H1 (cell line): ENCODE data around the gene ARSB. TPM values are rescaled to one million over a fixed set of nuclear protein-coding genes. Genes with fewer than 3 reads are reported as not detected.

Source experiments
- CTCF ChIA-PET: fragments of 300-600 bp; sonication (Branson Sonifier 250); formaldehyde crosslinking; loops from one replicate; lab custom pipeline; 2021; ENCODE audit not compliant: partially characterized antibody; lab: Charles Lee
- POLR2A ChIA-PET: fragments of 300-600 bp; sonication (Branson Sonifier 250); formaldehyde crosslinking; loops from one replicate; lab custom pipeline; 2021; ENCODE audit warnings: inconsistent platforms; ENCODE audit not compliant: partially characterized antibody; lab: Charles Lee
- DNase-seq, 2 experiments: peaks; one replicate each; pipeline versions ENCODE4 v3.0.0 to v3.0.0-alpha.2; 2010 to 2022; ENCODE audit warnings: low spot score in 2 of 2, low read depth in 1 of 2, mixed read lengths in 1 of 2
- FAIRE-seq: peaks from 2 replicates; lab custom pipeline; 2011; peaks lifted over from hg19 to GRCh38; lab: Jason Lieb, UNC
- H2AFZ ChIP-seq: 2 replicates; pipeline ENCODE4 v1.8.1; 2012; ENCODE audit warnings: low read length, inconsistent platforms
- H2AK5ac ChIP-seq: 2 replicates; pipeline ENCODE4 v1.6.1; 2013; ENCODE audit warnings: low read depth, low read length
- H2BK120ac ChIP-seq: replicated peaks from 2 replicates; pipeline ENCODE3; 2013; ENCODE audit warnings: low read depth, low read length, inconsistent platforms
- H2BK12ac ChIP-seq: 2 replicates; pipeline ENCODE4 v1.6.1; 2013; ENCODE audit warnings: low read depth, low read length
- H2BK15ac ChIP-seq: 2 replicates; pipeline ENCODE4 v1.6.1; 2013; ENCODE audit warnings: low read length
- H2BK20ac ChIP-seq: 2 replicates; pipeline ENCODE4 v1.6.1; 2013; ENCODE audit warnings: low read length
- H2BK5ac ChIP-seq: 2 replicates; pipeline ENCODE4 v1.6.1; 2013; ENCODE audit warnings: low read depth, low read length
- H3K14ac ChIP-seq: 2 replicates; pipeline ENCODE4 v1.6.1; 2013; ENCODE audit warnings: inconsistent platforms; ENCODE audit not compliant: insufficient read length
- H3K18ac ChIP-seq: 2 replicates; pipeline ENCODE4 v1.6.1; 2013; ENCODE audit warnings: low read length; ENCODE audit errors: extremely low read depth
- H3K23ac ChIP-seq: 2 replicates; pipeline ENCODE4 v1.6.1; 2013; ENCODE audit warnings: inconsistent platforms; ENCODE audit not compliant: insufficient read length
- H3K23me2 ChIP-seq: 2 replicates; pipeline ENCODE4 v1.6.1; 2013; ENCODE audit warnings: low read depth, low read length
- H3K27ac ChIP-seq: 2 replicates; pipeline ENCODE4 v1.6.1; 2011; ENCODE audit warnings: low read depth, low read length, inconsistent platforms
- H3K27me3 ChIP-seq, 4 experiments: replicated peaks in 1 of 4; 1 replicate in 1 of 4; 2 replicates in 3 of 4; pipeline versions ENCODE4 v1.6.1 to v1.8.1; 2011 to 2013; ENCODE audit warnings: low read length in 3 of 4, mild to moderate bottlenecking in 3 of 4, inconsistent platforms in 2 of 4, mixed read lengths in 2 of 4, moderate library complexity in 1 of 4; ENCODE audit not compliant: control insufficient read depth in 3 of 4, insufficient read depth in 3 of 4; ENCODE audit errors: extremely low read depth in 1 of 4
- H3K36me3 ChIP-seq, 4 experiments: 2 replicates each; pipeline versions ENCODE4 v1.6.1 to v1.8.1; 2011 to 2013; ENCODE audit warnings: mild to moderate bottlenecking in 4 of 4, low read length in 3 of 4, moderate library complexity in 2 of 4, control low read depth in 1 of 4, inconsistent platforms in 1 of 4; ENCODE audit not compliant: insufficient read depth in 4 of 4, control insufficient read depth in 2 of 4
- H3K4ac ChIP-seq: replicated peaks from 2 replicates; pipeline ENCODE3; 2013; ENCODE audit warnings: low read length, low read depth, mixed read lengths, inconsistent platforms; ENCODE audit not compliant: insufficient read length
- H3K4me1 ChIP-seq, 4 experiments: replicated peaks in 1 of 4; 1 replicate in 1 of 4; 2 replicates in 3 of 4; pipeline versions ENCODE4 v1.6.1 to v1.8.1; 2011 to 2013; ENCODE audit warnings: low read length in 3 of 4, inconsistent platforms in 2 of 4, mixed read lengths in 1 of 4; ENCODE audit not compliant: insufficient read depth in 4 of 4, control insufficient read depth in 3 of 4
- H3K4me2 ChIP-seq, 2 experiments: 2 replicates each; pipeline versions ENCODE4 v1.6.1 to v1.8.1; 2011 to 2013; ENCODE audit warnings: low read depth in 2 of 2, low read length in 2 of 2, control low read depth in 1 of 2, inconsistent platforms in 1 of 2, mild to moderate bottlenecking in 1 of 2; ENCODE audit not compliant: insufficient read depth in 1 of 2
- H3K4me3 ChIP-seq, 4 experiments: fragments of 200-600, 300-600 bp in 1 of 4; sonication (generic), shearing (Covaris generic), sonication (Bioruptor Twin) in 1 of 4; 2 replicates each; pipeline versions ENCODE4 v1.5.1 to v1.8.1; 2011 to 2016; ENCODE audit warnings: low read length in 4 of 4, low read depth in 3 of 4, control low read depth in 2 of 4, inconsistent platforms in 2 of 4, mild to moderate bottlenecking in 2 of 4, mixed read lengths in 1 of 4, moderate library complexity in 1 of 4; ENCODE audit not compliant: insufficient read depth in 2 of 4; ENCODE audit errors: extremely low read depth in 1 of 4
- H3K56ac ChIP-seq: replicated peaks from 2 replicates; pipeline ENCODE3; 2013; ENCODE audit warnings: low read depth, mild to moderate bottlenecking, mixed read lengths, low read length, inconsistent platforms; ENCODE audit not compliant: insufficient read length
- H3K79me1 ChIP-seq: 2 replicates; pipeline ENCODE4 v1.6.1; 2013; ENCODE audit warnings: low read depth, low read length, control low read depth
- H3K79me2 ChIP-seq, 2 experiments: 2 replicates each; pipeline versions ENCODE4 v1.6.1 to v1.8.1; 2012 to 2013; ENCODE audit warnings: low read length in 2 of 2, mild to moderate bottlenecking in 2 of 2, inconsistent platforms in 1 of 2; ENCODE audit not compliant: insufficient read depth in 2 of 2, control insufficient read depth in 1 of 2
- H3K9ac ChIP-seq, 4 experiments: replicated peaks in 1 of 4; 1 replicate in 1 of 4; 2 replicates in 3 of 4; pipeline versions ENCODE4 v1.6.1 to v1.8.1; 2011 to 2013; ENCODE audit warnings: low read depth in 3 of 4, low read length in 3 of 4, control low read depth in 2 of 4, mild to moderate bottlenecking in 2 of 4, moderate library complexity in 2 of 4, inconsistent platforms in 1 of 4; ENCODE audit errors: extremely low read depth in 1 of 4
- H3K9me3 ChIP-seq, 2 experiments: 2 replicates each; pipeline versions ENCODE4 v1.6.1 to v1.8.1; 2012 to 2013; ENCODE audit warnings: mild to moderate bottlenecking in 2 of 2, moderate library complexity in 2 of 2, control low read depth in 1 of 2, inconsistent platforms in 1 of 2, low read depth in 1 of 2, low read length in 1 of 2, mixed read lengths in 1 of 2; ENCODE audit not compliant: insufficient read depth in 2 of 2
- H4K20me1 ChIP-seq, 2 experiments: replicated peaks in 1 of 2; 2 replicates each; pipeline versions ENCODE3 to v1.8.1; 2011 to 2013; ENCODE audit warnings: inconsistent platforms in 2 of 2, low read length in 2 of 2, mild to moderate bottlenecking in 1 of 2; ENCODE audit not compliant: insufficient read depth in 2 of 2, control insufficient read depth in 1 of 2
- H4K5ac ChIP-seq: 2 replicates; pipeline ENCODE4 v1.6.1; 2013; ENCODE audit warnings: low read length, low read depth, mixed read lengths, inconsistent platforms; ENCODE audit not compliant: insufficient read length
- H4K8ac ChIP-seq: 2 replicates; pipeline ENCODE4 v1.8.0; 2013; ENCODE audit warnings: mild to moderate bottlenecking, moderate library complexity, low read length, inconsistent platforms; ENCODE audit not compliant: insufficient read depth; ENCODE audit errors: extremely low read depth
- H4K91ac ChIP-seq: replicated peaks from 2 replicates; pipeline ENCODE3; 2013; ENCODE audit warnings: low read length, mixed read lengths, inconsistent platforms; ENCODE audit not compliant: insufficient read length
- ASH2L ChIP-seq: fragments of 200-600, 300-600 bp; sonication (generic); IDR thresholded peaks from one replicate; pipeline ENCODE4 v1.7.1; 2017; ENCODE audit warnings: low read length
- BRCA1 ChIP-seq: IDR thresholded peaks from 2 replicates; pipeline ENCODE4 v1.6.1; 2012; ENCODE audit warnings: low read depth, low read length, improper control_type of control experiment
- CBX5 ChIP-seq: fragments of 300-800, 300-1000 bp; sonication (generic); IDR thresholded peaks from 2 replicates; pipeline ENCODE4 v1.7.1; 2016; ENCODE audit warnings: antibody characterized with exemption, low read length, low read depth
- MAX ChIP-seq: IDR thresholded peaks from 2 replicates; pipeline ENCODE4 v1.6.1; 2012; ENCODE audit warnings: inconsistent platforms
- TAF7 ChIP-seq: optimal IDR thresholded peaks from 2 replicates; pipeline ENCODE3; 2011; ENCODE audit warnings: low read depth, mild to moderate bottlenecking, inconsistent platforms, low read length, moderate library complexity, borderline replicate concordance
- TEAD4 ChIP-seq: IDR thresholded peaks from 2 replicates; pipeline ENCODE4 v1.6.1; 2012; ENCODE audit warnings: low read depth, low read length, inconsistent platforms, mixed read lengths
- WGBS, 2 experiments: shearing (Covaris generic) in 1 of 2; methylation state at CpG; one replicate each; pipeline versions ENCODE4 v1.1.6 to v1.1.7; 2013 to 2015; ENCODE audit warnings: low lambda C conversion rate in 2 of 2, mixed read lengths in 2 of 2, inconsistent platforms in 1 of 2, low coverage in 1 of 2, missing lambda C conversion rate in 1 of 2; ENCODE audit not compliant: insufficient replicate concordance in 2 of 2, insufficient coverage in 1 of 2, insufficient read length in 1 of 2; ENCODE audit errors: extremely low coverage in 1 of 2, missing lambda C conversion rate in 1 of 2; 5-methylcytosine and 5-hydroxymethylcytosine counted together
- polyA plus RNA-seq, 7 experiments: library from polyadenylated mRNA; depleted of rRNA in 3 of 7; stranded (reverse) in 5 of 7; unstranded in 2 of 7; fragments of >200 nt in 5 of 7; fragments of 200-250 nt in 2 of 7; gene quantifications; 1 replicate in 5 of 7; 2 replicates in 1 of 7; 4 replicates in 1 of 7; pipeline versions ENCODE4 v1.2.1 to v1.2.3, GENCODE V29; 2011 to 2013; ENCODE audit warnings: missing spikeins in 2 of 7, mixed read lengths in 2 of 7
- total RNA-seq: library from RNA; stranded (reverse); fragmentation: NEBNext Ultra II Directional; extraction: Animal tissue kit (Norgen Biotek cat#: 25700); gene quantifications from 2 replicates; pipeline ENCODE4 v1.2.1, GENCODE V29; 2021

The ARSB gene
- total and polyA plus RNA-seq, 2 of the 8 experiments (the other 6 are each of a cell fraction or from before 2014, with no cell fraction given) = 6.4 to 13.9 TPM

GRCh38 chr5:78895616-78896015, 89.5 kb downstream of the ARSB start:
- Histone ChIP-seq H4K20me1 (no peaks in the 10 kb centered on the region), H2BK12ac (no peak overlapping the region), H3K4ac (no peak overlapping the region), H3K4me1 (peaks cover 0 to 3% (median 0%) of the 10 kb centered on the region in 4 experiments; a peak in 1 of 7 replicates), H3K4me2 (no peak overlapping the region), H3K23me2 (no peaks in the 10 kb centered on the region), H3K27me3 (no peaks in the 10 kb centered on the region), H3K9ac (no peak overlapping the region), H3K4me3 (no peak overlapping the region), H3K14ac (no peak overlapping the region), H2BK15ac (no peak overlapping the region), H3K18ac (no peak overlapping the region), H2BK5ac (no peak overlapping the region), H3K23ac (no peak overlapping the region), H4K91ac (no peak overlapping the region), H2AFZ (no peak overlapping the region), H3K36me3 (no peaks in the 10 kb centered on the region), H2BK20ac (no peak overlapping the region), H2BK120ac (no peak overlapping the region), H3K79me1 (no peaks in the 10 kb centered on the region), H3K9me3 (no peaks in the 10 kb centered on the region), H2AK5ac (no peak overlapping the region), H4K8ac (no peak overlapping the region), H3K79me2 (no peaks in the 10 kb centered on the region), H3K56ac (no peak overlapping the region), H3K27ac (no peak overlapping the region), H4K5ac (no peak overlapping the region)
- 92% methylated on average over 4 of the region's 4 CpGs; no CpG with 5 or more reads in 1 of the 2 experiments for WGBS, 2 experiments
- DNase-seq = no peak
- ChIA-PET CTCF (interaction anchor here (1.3 to 5.3 kb wide), 2 partner anchors 9 to 100 kb away, joined by 3 to 41 read pairs; no protein-coding TSS in a partner anchor), POLR2A (no interaction called here)
- no peak for TF ChIP-seq TAF7
- TF ChIP-seq MAX = no peak
- no peak for TF ChIP-seq BRCA1
- TF ChIP-seq TEAD4 = no peak
- no peak for TF ChIP-seq ASH2L
- TF ChIP-seq CBX5 = no peak
- FAIRE-seq = no peak
